Measurements from ENCODE around the gene SYDE2. TPM values are rescaled to one million over a fixed set of nuclear protein-coding genes. Genes with fewer than 3 reads are reported as not detected.
"Not testable (repeated sequence)": the region's sequence is repeated elsewhere in the genome, so short reads cannot be mapped to it uniquely, and the experiment has no call there.

Gene SYDE2
- polyA plus RNA-seq (2011; rRNA removed) (2.2 and 2.6 TPM in 2 replicates), polyA plus RNA-seq (2017; fragmentation: RNase III; extraction: RNeasy Plus Mini Kit Qiagen cat#74134 plus additional on column Dnase treatment) (0.83 to 1.2 TPM (median 0.92 TPM) in 3 replicates), polyA minus RNA-seq (2011; rRNA and poly(A)+ RNA removed) (3.6 and 4.2 TPM in 2 replicates)
- polyA plus RNA-seq (2012; cell fraction: cytosol; rRNA removed): 0.66 and 0.75 TPM in 2 replicates
- 0.56 and 0.72 TPM in 2 replicates for polyA plus RNA-seq (2012; cell fraction: nucleus; rRNA removed)

- peak; percentile 90 to 93 for ATAC-seq
- Histone ChIP-seq H3K4me3 (peak within 1 kb of the TSS; percentile 82), H3K9me3 (no peaks in the 10 kb centered on the region), H3K4me1 (peaks cover 17% of the 10 kb centered on the region), H3K4me2 (peak within 1 kb of the TSS; percentile 92), H3K27ac (peak within 1 kb of the TSS; percentile 98 to 100)
- no peak for FAIRE-seq
- ChIA-PET POLR2A (interaction anchor here (1.3 to 1.5 kb wide), 3 partner anchors 9 to 76 kb away, joined by 4 read pairs; partner anchors contain the start of genes BCL10 and C1orf52), CTCF (interaction anchor here (0.7 to 1.0 kb wide), 3 partner anchors 59 to 260 kb away, joined by 3 to 5 read pairs (median 4); partner anchors contain the start of gene C1orf52)
- peak; percentile 29; the same call in 1 of the 3 replicates for TF ChIP-seq BCL3 (IDR thresholded peaks at IDR 0.05)
- TF ChIP-seq PHF8 (IDR thresholded peaks at IDR 0.05; ENCODE audit: borderline replicate concordance, low read depth): peak; percentile 72; the same call in 1 of the 2 replicates
- TF ChIP-seq ATOH8 (CRISPR knock-in tag; IDR thresholded peaks at IDR 0.05; ENCODE audit: low read depth): no peak
- 0 out of 5 replicates have a peak, but pooled peaks of 1 of the 2 experiments have one; percentile 3 for TF ChIP-seq JUN (IDR thresholded peaks at IDR 0.05)
- peak; percentile 28; the same call in 1 of the 2 replicates for TF ChIP-seq E2F6 (IDR thresholded peaks at IDR 0.05; ENCODE audit: borderline replicate concordance, low read depth)
- 0 out of 2 replicates have a peak, but pooled peaks have one; percentile 34 for TF ChIP-seq MAX (IDR thresholded peaks at IDR 0.05)
- no peak for TF ChIP-seq HDAC2 (IDR thresholded peaks at IDR 0.05)
- TF ChIP-seq GATA3 (IDR thresholded peaks at IDR 0.05; ENCODE audit: borderline replicate concordance): 0 out of 2 replicates have a peak, but pooled peaks have one; percentile 12
- WGBS (ENCODE audit: missing lambda C conversion rate): 11% methylated on average over 9 of the region's 99 CpGs
- DNase-seq (ENCODE audit: low read depth in 1 of 2, low spot score in 1 of 2): peak; percentile 44 to 75
These were observed at the start of gene SYDE2 for GRCh38 chr1:85200463-85201339. SYDE2 (minus strand) TSS chr1:85201016; CDS start chr1:85200996, 20 bp downstream.

- H3K9me3 ChIP-seq; H3K4me3 ChIP-seq; H3K4me1 ChIP-seq; H3K27ac ChIP-seq; POLR2A ChIA-PET; H3K4me2 ChIP-seq; ATAC-seq; FAIRE-seq; DNase-seq (ENCODE audit: low read depth in 1 of 2, low spot score in 1 of 2): not testable (repeated sequence)
- CTCF ChIA-PET: interaction anchor here (1.5 to 2.9 kb wide), 3 partner anchors 10 to 304 kb away, joined by 9 to 14 read pairs (median 11); partner anchors contain the start of gene C1orf52
- WGBS (ENCODE audit: missing lambda C conversion rate): 84% methylated on average over 2 of the region's 3 CpGs
These were observed 48.2 kb upstream of the SYDE2 start for GRCh38 chr1:85249042-85249441.

- H3K9me3 ChIP-seq: no peaks in the 10 kb centered on the region
- no peak overlapping the region for H3K4me2 ChIP-seq
- H3K4me3 ChIP-seq: no peak overlapping the region
- DNase-seq (ENCODE audit: low read depth in 1 of 2, low spot score in 1 of 2) (no peak), ATAC-seq (no peak), FAIRE-seq (no peak)
- H3K27ac ChIP-seq: no peak overlapping the region
- ChIA-PET POLR2A (no interaction called here), CTCF (interaction anchor here (2.5 kb wide), 1 partner anchor 137 kb away, joined by 10 read pairs; no protein-coding TSS in a partner anchor)
- WGBS (ENCODE audit: missing lambda C conversion rate): 70% methylated on average over 1 of the region's 1 CpG
- H3K4me1 ChIP-seq: no peaks in the 10 kb centered on the region
- no peak for TF ChIP-seq ELK1 (IDR thresholded peaks at IDR 0.05; ENCODE audit: low read depth, low read length)
These were observed 45.1 kb upstream of the SYDE2 start for GRCh38 chr1:85245891-85246290.

- Histone ChIP-seq H3K9me3 (no peaks in the 10 kb centered on the region), H3K4me3 (no peak overlapping the region), H3K4me1 (no peaks in the 10 kb centered on the region), H3K4me2 (no peak overlapping the region), H3K27ac (no peak overlapping the region)
- DNase-seq (ENCODE audit: low read depth in 1 of 2, low spot score in 1 of 2) (no peak), FAIRE-seq (no peak), ATAC-seq (no peak)
- 78% methylated on average over 1 of the region's 1 CpG for WGBS (ENCODE audit: missing lambda C conversion rate)
- POLR2A ChIA-PET: no interaction called here
- CTCF ChIA-PET: interaction anchor here (0.6 to 2.5 kb wide), 5 partner anchors 9 to 136 kb away, joined by 3 to 10 read pairs (median 6); partner anchors contain the start of gene C1orf52
- TF ChIP-seq MAZ (IDR thresholded peaks at IDR 0.05; ENCODE audit: borderline replicate concordance, low read depth, low read length) (no peak), CEBPB (IDR thresholded peaks at IDR 0.05) (no peak), CTCF (IDR thresholded peaks at IDR 0.05) (no peak), MYC (IDR thresholded peaks at IDR 0.05; ENCODE audit: borderline replicate concordance, low read length) (no peak), NFE2L2 (conservative IDR thresholded peaks at IDR 0.05; ENCODE audit: low read length) (no peak), HOXB13 (CRISPR knock-in tag; IDR thresholded peaks at IDR 0.05; ENCODE audit: low read depth) (no peak), MAX (IDR thresholded peaks at IDR 0.05) (no peak), NPAS2 (CRISPR knock-in tag; IDR thresholded peaks at IDR 0.05; ENCODE audit: borderline replicate concordance) (no peak), JUNB (IDR thresholded peaks at IDR 0.05) (no peak), EHMT2 (IDR thresholded peaks at IDR 0.05; ENCODE audit: low read depth) (no peak), KDM5A (IDR thresholded peaks at IDR 0.05) (no peak)
These were observed 44.6 kb upstream of the SYDE2 start for GRCh38 chr1:85245456-85245855.
